GM18867 (cell line): Measurements from ENCODE around the gene HES5.
"Not testable (repeated sequence)": the region's sequence is repeated elsewhere in the genome, so short reads cannot be mapped to it uniquely, and the experiment has no call there.

Source experiments
- ATAC-seq: cut with Tn5 transposase; IDR thresholded peaks from one replicate; pipeline ENCODE4 v1.9.1; 2021; ENCODE audit warnings: mild to moderate bottlenecking, moderate library complexity; ENCODE audit not compliant: unreplicated experiment

The HES5 gene

GRCh38 chr1:2529784-2530512 is at the start of gene HES5:
Gene HES5 (minus strand): TSS chr1:2530263. CDS start chr1:2530164, 99 bp downstream.
- ATAC-seq: no peak

- no peak for ATAC-seq
These were observed 48.7 kb upstream of the HES5 start for GRCh38 chr1:2578758-2579118.

GRCh38 chr1:2577565-2578075 is 47.6 kb upstream of the HES5 start:
- peak; percentile 32 for ATAC-seq

GRCh38 chr1:2575801-2576663 is 46.0 kb upstream of the HES5 start:
- no peak for ATAC-seq

GRCh38 chr1:2574350-2574749 is 44.3 kb upstream of the HES5 start:
- no peak for ATAC-seq

- no peak for ATAC-seq
These were observed 43.3 kb upstream of the HES5 start for GRCh38 chr1:2573250-2573920.

- no peak for ATAC-seq
These were observed 41.3 kb upstream of the HES5 start for GRCh38 chr1:2571348-2571747.

GRCh38 chr1:2570332-2570731 is 40.3 kb upstream of the HES5 start:
- no peak for ATAC-seq

GRCh38 chr1:2569703-2570102 is 39.6 kb upstream of the HES5 start:
- ATAC-seq: not testable (repeated sequence)

- ATAC-seq: no peak
These were observed 39.0 kb upstream of the HES5 start for GRCh38 chr1:2569060-2569459.

- not testable (repeated sequence) for ATAC-seq
These were observed 38.2 kb upstream of the HES5 start for GRCh38 chr1:2568187-2568816.

- no peak for ATAC-seq
These were observed 37.1 kb upstream of the HES5 start for GRCh38 chr1:2567083-2567679.

- no peak for ATAC-seq
These were observed 36.3 kb upstream of the HES5 start for GRCh38 chr1:2566101-2567045.

GRCh38 chr1:2564815-2565374 is 34.8 kb upstream of the HES5 start:
- no peak for ATAC-seq

- ATAC-seq: no peak
These were observed 34.1 kb upstream of the HES5 start for GRCh38 chr1:2564006-2564814.

- ATAC-seq: no peak
These were observed 33.1 kb upstream of the HES5 start for GRCh38 chr1:2563205-2563604.

- ATAC-seq: no peak
These were observed 32.1 kb upstream of the HES5 start for GRCh38 chr1:2561898-2562895.
